ENCODE measurements around the gene CDK2.

The CDK2 gene

DNA sequence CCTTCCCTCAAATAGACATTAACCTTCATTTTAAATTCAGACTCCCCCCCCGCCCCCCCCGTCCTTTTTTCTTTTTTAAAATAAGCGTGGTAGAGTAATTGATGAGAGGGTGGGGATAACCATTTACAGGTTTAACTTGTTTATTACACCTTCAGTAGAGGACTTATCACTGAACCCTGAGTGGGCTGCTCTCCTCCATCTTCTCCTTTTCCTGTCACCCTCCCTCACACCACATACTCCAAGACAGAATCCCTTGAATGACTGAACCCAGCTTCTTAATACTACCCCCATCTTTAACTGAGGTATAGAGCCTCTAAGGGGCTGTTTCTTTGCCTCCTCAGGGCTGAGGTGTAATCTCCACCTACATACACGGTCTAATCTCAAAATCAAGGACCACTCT is 50.6 kb downstream of the CDK2 start:
- DNase-seq = no peak

DNA sequence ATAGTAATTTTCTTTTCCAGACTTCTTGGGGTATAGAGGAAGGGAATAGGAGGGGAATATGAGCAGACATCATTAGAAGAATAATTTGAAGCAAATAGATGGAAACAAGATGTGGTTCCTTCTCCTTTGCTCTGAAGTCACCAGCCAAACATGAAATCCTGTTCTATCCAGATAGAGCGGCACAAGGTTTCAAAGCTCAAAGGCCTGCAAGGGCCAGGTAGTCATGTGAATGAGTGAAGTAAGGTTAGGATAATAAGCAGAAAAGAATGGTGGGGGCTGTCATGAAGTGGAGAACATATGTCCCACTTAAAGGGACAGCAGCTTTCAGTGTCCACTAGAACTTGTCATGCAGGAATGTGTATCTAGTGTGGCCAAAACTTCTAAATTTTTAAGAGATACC is 51.7 kb downstream of the CDK2 start:
- DNase-seq = no peak

DNA sequence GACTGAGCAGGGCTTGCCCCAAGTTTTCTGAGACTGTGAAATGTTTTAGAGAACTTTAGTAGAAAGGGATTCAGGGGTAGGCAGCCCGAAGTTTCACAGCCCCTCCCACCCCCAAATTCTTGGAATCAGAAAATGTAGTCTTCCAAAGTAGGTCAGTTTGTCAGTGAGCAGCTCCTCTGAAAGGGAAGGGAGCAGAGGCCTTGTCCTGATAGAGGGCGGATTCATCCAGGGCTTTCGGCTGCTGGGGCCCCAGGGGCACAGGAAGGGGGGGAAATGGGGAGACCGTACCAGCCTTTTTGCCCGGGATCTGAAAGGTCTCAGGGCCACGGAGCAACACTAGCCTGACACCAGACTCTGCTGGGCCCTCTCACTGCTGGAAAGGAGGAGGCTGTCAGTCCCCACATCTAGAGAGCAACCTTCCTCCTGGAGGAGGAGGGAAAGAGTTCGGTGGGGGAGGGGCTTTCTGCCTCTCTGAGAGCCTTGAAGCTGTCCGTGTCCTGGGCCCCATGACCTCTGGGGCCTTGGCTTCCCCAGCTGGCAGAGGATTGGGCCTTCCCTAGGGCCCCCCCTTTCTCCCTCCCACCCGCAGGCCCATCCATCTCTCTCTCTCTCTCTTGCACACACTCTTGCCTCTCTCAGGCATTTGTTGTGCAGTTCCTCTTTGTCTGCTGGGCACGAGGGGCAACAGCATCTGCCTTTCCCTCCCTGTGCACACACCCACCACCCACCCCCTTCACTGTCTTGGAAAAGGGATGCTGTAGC is 54.0 kb downstream of the CDK2 start, which contains the start of gene IKZF4:
IKZF4 (plus strand) TSS at position 621 of the 762 bp plus-strand sequence. CDS start 451 bp downstream, outside the sequence.
- DNase-seq = no peak

DNA sequence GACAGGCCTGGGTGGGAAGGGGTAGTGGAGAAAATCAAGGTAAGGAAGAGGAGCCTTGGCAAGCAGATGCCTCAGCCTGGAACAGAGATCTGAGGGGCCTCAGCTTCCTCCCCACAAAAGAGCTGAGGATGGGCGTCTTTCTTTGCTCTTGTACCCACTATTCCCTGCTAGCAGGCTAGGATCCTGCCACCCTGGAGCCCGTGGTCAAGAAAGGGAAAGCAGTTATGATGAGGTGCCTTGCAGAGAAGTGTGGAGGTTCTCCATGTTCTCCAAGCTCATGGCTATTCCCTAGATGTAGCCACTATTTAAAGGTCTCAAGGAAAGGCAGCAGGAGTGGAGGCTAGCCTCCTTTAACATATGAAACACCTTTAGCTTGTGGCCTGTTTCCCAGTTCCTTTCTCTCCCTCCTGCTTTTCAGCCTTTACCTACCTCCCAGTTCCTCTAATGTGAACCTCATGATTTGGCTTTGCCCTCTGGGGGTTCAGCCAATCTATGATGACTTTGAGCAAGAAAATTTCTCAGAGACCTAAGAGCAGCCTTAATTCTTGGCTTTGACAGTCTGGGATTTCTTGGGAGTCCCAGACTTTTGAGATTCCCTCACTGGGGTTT is 55.4 kb downstream of the CDK2 start:
- no peak for DNase-seq

Data from DMS 273 treated with DMSO at 0.1 percent for 48 hours (cell line).